GM12892 (cell line): ENCODE data around the gene ANHX. TPM values are rescaled to one million over a fixed set of nuclear protein-coding genes. Genes with fewer than 3 reads are reported as not detected.
"Not testable (repeated sequence)": the region's sequence is repeated elsewhere in the genome, so short reads cannot be mapped to it uniquely, and the experiment has no call there.

ENCODE experiments used
- DNase-seq: peaks from one replicate; pipeline ENCODE4 v3.0.0; 2011; ENCODE audit not compliant: insufficient read length
- FAIRE-seq: peaks from 2 replicates; lab custom pipeline; 2011; peaks lifted over from hg19 to GRCh38; lab: Jason Lieb, UNC
- POLR2A ChIP-seq: IDR thresholded peaks from 2 replicates; pipeline ENCODE4 v1.6.1; 2011; ENCODE audit warnings: low read depth, low read length, control low read depth
- POLR2AphosphoS5 ChIP-seq: IDR thresholded peaks from 2 replicates; pipeline ENCODE4 v1.6.1; 2011; ENCODE audit warnings: low read depth, low read length, control low read depth
- TAF1 ChIP-seq: IDR thresholded peaks from 2 replicates; pipeline ENCODE4 v1.6.1; 2011; ENCODE audit warnings: low read depth, mild to moderate bottlenecking, control low read depth, low read length, borderline replicate concordance
- polyA plus RNA-seq: library from polyadenylated mRNA; unstranded; fragments of >200 nt; gene quantifications from one replicate; pipeline ENCODE4 v1.2.1, GENCODE V29; 2012; ENCODE audit warnings: missing spikeins, inconsistent platforms; ENCODE audit not compliant: missing spikeins

Gene ANHX
- not detected for polyA plus RNA-seq

GRCh38 chr12:133235401-133236112, at the start of gene ANHX:
Gene ANHX (minus strand): TSS chr12:133235877. CDS start chr12:133234356, 1,521 bp downstream.
- no peak for FAIRE-seq
- no peak for DNase-seq
- TF ChIP-seq POLR2AphosphoS5 = no peak
- TF ChIP-seq POLR2A = no peak
- TF ChIP-seq TAF1 = no peak

DNA sequence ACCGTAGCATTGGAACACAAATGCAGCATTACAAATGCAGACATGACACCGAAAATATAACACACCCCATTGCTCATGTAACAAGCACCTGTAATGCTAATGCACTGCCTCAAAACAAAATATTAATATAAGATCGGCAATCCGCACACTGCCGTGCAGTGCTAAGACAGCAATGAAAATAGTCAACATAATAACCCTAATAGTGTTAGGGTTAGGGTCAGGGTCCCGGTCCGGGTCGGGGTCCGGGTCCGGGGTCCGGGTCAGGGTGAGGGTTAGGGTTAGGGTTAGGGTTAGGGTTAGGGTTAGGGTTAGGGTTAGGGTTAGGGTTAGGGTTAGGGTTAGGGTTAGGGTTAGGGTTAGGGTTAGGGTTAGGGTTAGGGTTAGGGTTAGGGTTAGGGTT, 29.0 kb upstream of the ANHX start:
- FAIRE-seq, DNase-seq: not testable (repeated sequence)

GRCh38 chr12:133264173-133264572, 28.5 kb upstream of the ANHX start:
- TF ChIP-seq POLR2A = no peak
- TF ChIP-seq POLR2AphosphoS5 = no peak
- TF ChIP-seq TAF1 = no peak
- FAIRE-seq (no peak), DNase-seq (no peak)

DNA sequence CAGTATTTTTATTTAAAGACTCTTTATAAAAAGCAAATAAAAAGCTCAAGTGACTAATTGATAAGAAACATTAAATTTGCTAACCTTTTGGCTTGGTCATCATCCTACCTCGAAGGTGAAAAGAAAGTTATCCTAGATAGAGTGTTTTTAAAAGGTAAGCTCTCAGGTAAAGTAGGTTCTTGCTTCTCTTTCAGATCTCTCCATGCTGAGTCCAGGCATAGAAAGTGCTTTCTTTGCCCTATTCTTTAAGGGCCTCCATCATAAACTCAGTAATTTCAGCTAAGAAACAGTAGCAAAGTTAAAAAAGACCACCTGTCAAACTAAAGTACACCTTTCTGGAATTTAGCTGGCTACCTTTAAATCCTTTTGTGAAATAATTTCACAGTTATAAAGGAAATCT, 20.6 kb upstream of the ANHX start:
- DNase-seq (no peak), FAIRE-seq (no peak)
- no peak for TF ChIP-seq TAF1
- TF ChIP-seq POLR2AphosphoS5 = no peak
- TF ChIP-seq POLR2A = no peak

GRCh38 chr12:133255833-133256232, 20.2 kb upstream of the ANHX start:
- FAIRE-seq = peak; percentile 81
- DNase-seq = not testable (repeated sequence)

DNA sequence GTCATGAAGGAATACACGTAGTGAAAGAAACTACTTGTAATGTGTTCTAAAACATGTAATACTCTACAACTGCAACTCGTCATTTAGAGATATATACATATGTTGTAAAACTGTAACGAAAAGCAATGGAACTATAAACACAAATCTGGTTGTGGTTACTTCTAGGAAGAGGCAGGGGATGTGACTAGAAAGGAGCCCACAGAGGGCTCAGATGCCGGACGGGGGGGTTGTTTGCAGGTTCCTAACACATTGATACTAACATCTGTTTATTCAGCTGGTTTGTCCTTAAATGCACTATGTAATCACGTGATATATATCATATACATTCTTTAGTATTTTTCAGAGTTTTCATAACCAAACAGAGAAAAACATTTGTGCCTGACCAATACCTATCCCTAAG, 16.1 kb upstream of the ANHX start:
- DNase-seq = no peak
- no peak for FAIRE-seq
- TF ChIP-seq TAF1 (no peak), POLR2A (no peak), POLR2AphosphoS5 (no peak)

GRCh38 chr12:133236556-133236955, 879 bp upstream of the ANHX start:
- no peak for FAIRE-seq
- TF ChIP-seq TAF1 (no peak), POLR2AphosphoS5 (no peak), POLR2A (no peak)
- DNase-seq = no peak

GRCh38 chr12:133236144-133236543, 467 bp upstream of the ANHX start:
- DNase-seq (no peak), FAIRE-seq (no peak)
- no peak for TF ChIP-seq POLR2AphosphoS5
- TF ChIP-seq POLR2A = no peak
- TF ChIP-seq TAF1 = no peak

GRCh38 chr12:133234971-133235370, 706 bp downstream of the ANHX start:
- FAIRE-seq (no peak), DNase-seq (no peak)
- TF ChIP-seq TAF1 (no peak), POLR2A (no peak), POLR2AphosphoS5 (no peak)

GRCh38 chr12:133233993-133234564, 1.6 kb downstream of the ANHX start:
- DNase-seq (no peak), FAIRE-seq (no peak)

GRCh38 chr12:133233006-133233405, 2.7 kb downstream of the ANHX start:
- TF ChIP-seq POLR2A (no peak), POLR2AphosphoS5 (no peak), TAF1 (no peak)
- FAIRE-seq (no peak), DNase-seq (no peak)

More at GRCh38 chr12:133233993-133234564, 1.6 kb downstream of the ANHX start:
- TF ChIP-seq POLR2A (no peak), TAF1 (no peak), POLR2AphosphoS5 (no peak)

DNA sequence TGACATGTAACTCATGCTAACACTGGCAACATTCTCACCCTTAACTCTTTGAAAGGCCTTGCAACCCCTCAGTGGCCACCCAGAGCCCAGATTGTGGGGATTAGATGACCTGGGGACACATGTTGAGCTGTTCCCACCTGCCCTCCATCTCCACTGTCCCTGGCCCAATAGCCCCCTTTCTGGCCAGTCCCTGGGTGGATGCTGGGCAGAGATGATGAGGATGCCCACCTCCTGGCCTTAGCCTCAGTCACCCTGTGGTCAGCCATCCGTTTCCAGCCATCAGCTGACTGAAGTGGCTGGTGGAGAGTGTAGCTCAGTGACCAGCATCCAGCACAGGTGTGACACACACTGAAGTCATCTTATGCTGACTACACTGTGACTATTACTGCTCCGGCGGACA, 4.7 kb downstream of the ANHX start:
- FAIRE-seq (no peak), DNase-seq (no peak)
- TF ChIP-seq POLR2AphosphoS5 = no peak
- no peak for TF ChIP-seq TAF1
- no peak for TF ChIP-seq POLR2A

DNA sequence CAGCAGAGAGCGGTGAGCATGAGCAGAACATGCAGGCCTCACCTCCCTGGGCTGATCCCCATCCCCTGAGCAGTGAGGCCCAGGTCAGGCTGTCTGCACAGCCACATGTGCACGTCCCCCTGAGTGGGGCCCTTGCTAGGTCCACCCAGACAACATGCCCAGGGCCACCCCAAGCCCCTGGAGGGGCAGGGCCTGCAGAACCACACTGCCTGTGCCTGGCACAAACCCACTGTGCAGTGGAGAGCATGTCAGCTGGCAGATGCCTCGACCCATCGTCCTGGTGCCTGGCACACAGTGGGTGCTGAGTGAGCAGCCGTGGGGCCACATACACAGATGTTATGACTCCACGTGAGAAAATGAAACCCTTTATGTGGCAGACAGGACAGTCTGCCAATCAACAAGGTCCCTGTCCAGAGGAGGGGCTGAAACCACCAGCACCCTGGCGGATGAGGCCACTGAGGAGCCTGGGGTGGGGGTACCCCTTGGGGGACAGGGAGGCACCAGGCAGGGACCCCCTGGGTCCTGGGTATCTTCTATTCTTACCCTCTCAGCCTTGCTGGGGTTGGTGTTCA, 8.3 kb downstream of the ANHX start:
- FAIRE-seq = no peak
- TF ChIP-seq TAF1 (no peak), POLR2AphosphoS5 (no peak), POLR2A (no peak)
- DNase-seq = no peak
